T-helper 1 cell treated with Interleukin-12 subunit alpha and Interleukin-12 subunit beta and Interleukin-4 antibody, amounts not matched to agents 30 ng/mL and 1 ng/mL, for 36 hours (primary cell): ENCODE measurements around the gene NCK2. TPM values are rescaled to one million over a fixed set of nuclear protein-coding genes. Genes with fewer than 3 reads are reported as not detected.
"Not testable (repeated sequence)": the region's sequence is repeated elsewhere in the genome, so short reads cannot be mapped to it uniquely, and the experiment has no call there.

Source experiments
- intact Hi-C: fragments of 100-400 bp; cut with micrococcal nuclease; formaldehyde crosslinking; loops from one replicate; pipeline ENCODE4 v1.15.1; 2024
- total RNA-seq: library from RNA; stranded (reverse); gene quantifications from 2 replicates; pipeline ENCODE4 v1.2.3, GENCODE V29; 2022

Gene NCK2
- total RNA-seq, 1 donor from 2014 or later: 74.3 TPM

DNA sequence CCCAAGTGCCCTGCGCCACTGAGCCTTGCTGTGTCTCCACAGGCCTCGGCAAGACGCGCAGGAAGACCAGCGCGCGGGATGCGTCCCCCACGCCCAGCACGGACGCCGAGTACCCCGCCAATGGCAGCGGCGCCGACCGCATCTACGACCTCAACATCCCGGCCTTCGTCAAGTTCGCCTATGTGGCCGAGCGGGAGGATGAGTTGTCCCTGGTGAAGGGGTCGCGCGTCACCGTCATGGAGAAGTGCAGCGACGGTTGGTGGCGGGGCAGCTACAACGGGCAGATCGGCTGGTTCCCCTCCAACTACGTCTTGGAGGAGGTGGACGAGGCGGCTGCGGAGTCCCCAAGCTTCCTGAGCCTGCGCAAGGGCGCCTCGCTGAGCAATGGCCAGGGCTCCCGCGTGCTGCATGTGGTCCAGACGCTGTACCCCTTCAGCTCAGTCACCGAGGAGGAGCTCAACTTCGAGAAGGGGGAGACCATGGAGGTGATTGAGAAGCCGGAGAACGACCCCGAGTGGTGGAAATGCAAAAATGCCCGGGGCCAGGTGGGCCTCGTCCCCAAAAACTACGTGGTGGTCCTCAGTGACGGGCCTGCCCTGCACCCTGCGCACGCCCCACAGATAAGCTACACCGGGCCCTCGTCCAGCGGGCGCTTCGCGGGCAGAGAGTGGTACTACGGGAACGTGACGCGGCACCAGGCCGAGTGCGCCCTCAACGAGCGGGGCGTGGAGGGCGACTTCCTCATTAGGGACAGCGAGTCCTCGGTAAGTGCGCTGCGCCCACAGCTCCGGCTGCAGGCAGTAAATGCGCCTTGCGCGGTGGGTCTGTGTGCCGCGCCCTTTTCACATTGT is 136.8 kb downstream of the NCK2 start:
- intact Hi-C loops: no loop called here

GRCh38 chr2:105882341-105882740 is 137.6 kb downstream of the NCK2 start:
- intact Hi-C loops: no loop called here

GRCh38 chr2:105882920-105883435 is 138.3 kb downstream of the NCK2 start:
- intact Hi-C loops: no loop called here

- intact Hi-C loops: no loop called here
Observed at GRCh38 chr2:105883911-105884694, 139.4 kb downstream of the NCK2 start.

- intact Hi-C loops: no loop called here
Observed at GRCh38 chr2:105885456-105885855, 140.7 kb downstream of the NCK2 start.

DNA sequence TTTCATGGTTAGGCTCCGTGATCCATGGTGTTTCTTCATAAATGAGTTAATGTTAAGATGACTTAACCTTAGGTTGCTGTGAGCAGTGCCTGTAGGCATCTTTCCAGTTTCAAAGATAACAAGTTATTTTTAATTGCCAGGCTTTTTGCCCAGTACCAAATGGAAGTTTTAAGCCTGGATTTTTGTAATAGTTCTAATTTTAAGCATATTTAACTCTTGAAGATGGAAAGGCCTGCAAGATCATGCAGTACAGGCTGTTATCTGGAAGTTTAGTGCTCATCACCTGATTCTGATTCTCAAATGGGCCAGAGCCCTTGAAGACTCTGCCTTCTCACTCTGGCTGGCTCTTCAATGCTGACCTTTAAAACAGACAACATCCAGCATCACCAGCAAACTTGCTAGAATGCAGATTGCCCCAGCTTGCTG is 141.3 kb downstream of the NCK2 start:
- intact Hi-C loops: no loop called here

DNA sequence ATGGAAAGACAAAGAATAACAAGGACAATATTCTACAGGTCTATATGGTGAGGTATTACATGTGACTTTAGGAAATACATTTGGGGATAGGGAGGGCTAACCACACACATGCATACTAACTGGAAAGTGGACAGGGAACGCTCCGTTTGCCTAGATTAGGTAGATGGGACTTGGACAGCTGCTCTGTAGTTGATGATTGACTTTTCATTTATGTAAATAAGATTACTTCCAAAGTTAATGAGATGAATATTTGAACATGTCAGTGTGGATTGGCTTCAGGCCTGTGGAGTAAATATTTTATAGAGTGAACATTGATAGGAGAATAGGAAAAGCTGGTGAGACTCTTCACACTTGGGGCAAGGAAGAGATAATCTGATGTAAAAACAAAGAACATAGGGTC is 142.0 kb downstream of the NCK2 start:
- intact Hi-C loops: no loop called here

DNA sequence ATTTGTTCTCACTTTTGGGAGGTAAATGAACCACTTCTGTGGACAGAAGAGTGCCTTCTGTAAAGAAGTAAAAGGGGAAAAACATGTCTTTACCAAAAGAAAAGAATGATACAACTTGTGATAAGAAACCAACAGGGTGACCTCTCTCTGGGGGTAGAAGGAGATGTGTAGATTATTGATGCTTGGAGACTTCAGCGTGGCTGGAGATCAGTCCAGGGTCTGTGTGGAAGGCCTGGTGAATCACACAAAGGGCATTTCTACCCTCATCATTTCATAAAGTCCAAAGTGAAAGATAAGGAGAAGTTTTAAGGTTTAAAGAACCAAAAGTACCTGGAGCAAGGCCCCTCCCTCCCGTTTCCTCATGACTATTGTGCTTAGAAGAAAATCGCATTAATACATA is 142.5 kb downstream of the NCK2 start:
- intact Hi-C loops: no loop called here

DNA sequence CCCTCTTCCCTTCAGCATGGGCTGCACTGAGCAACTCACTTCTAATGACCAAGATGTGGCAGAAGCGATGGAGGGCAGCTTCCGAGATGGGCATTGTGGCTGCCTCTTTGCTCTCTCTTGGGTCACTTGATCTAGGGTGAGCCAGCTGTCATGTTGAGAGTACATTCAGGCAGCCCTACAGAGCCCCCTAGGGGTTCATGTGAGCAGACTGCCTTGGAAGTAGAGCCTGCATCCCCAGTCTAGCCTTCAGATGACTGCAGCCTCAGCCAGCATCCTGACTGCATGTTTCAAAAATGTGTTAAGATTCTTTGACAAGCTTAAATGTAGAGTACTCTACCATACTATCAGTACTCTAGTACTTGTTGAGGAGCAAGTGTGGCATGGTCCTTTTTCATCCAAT is 143.9 kb downstream of the NCK2 start:
- intact Hi-C loops: loop anchor here (1.0 kb wide), 1 partner anchor 312 kb away; no protein-coding TSS in a partner anchor

GRCh38 chr2:105889046-105889445 is 144.3 kb downstream of the NCK2 start:
- intact Hi-C loops: no loop called here

DNA sequence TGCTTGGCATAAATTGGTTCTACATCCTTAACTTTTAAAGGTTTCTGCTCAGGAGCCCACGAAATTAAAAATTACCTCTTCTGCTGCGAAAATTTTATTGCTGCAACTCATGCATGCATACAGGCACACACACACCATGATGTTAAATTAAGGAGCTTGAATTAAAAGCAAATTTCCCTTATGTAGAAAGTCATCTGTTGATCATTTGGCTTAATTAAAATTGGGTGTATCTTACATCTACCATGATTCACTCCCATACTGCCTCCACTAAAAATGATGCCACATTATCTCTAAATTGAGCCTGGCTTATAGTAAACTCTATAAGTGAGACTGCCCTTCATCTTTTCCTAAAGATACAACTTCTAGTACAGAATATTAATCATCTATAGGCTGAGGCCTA is 145.4 kb downstream of the NCK2 start:
- intact Hi-C loops: no loop called here

- intact Hi-C loops: no loop called here
Observed at GRCh38 chr2:105890856-105891255, 146.1 kb downstream of the NCK2 start.

- intact Hi-C loops: no loop called here
Observed at GRCh38 chr2:105893011-105893995, 148.6 kb downstream of the NCK2 start.

DNA sequence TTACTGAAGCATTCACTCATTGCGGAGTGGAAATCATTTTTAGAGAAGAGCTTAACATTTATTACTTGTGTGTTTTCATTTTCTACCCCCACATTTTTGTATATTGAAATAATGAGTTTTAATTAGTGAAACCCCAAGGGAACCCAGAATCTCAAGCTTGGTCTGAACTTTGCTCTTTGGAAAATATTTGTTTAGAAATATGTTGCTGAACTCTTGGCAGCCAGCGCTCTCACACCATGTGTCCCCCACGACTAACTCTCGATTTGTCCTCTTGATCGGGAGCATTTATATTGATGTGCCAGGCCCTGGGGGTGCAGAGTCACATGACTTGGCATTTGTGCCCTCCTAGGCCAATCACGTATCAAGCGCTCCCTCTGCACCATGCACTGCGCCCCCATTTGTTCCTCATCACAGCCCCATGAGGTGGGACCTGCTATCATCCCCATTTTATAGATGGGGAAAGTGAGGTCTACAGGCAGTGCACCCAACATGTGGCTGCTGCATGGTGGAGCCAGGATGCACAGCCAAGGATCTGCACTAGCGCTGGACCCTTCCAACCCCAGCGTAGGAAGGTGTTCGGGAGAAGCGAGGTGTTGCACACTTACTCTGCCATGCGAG is 149.7 kb downstream of the NCK2 start:
- intact Hi-C loops: no loop called here

GRCh38 chr2:105895990-105896764 is 151.5 kb downstream of the NCK2 start:
- intact Hi-C loops: no loop called here

DNA sequence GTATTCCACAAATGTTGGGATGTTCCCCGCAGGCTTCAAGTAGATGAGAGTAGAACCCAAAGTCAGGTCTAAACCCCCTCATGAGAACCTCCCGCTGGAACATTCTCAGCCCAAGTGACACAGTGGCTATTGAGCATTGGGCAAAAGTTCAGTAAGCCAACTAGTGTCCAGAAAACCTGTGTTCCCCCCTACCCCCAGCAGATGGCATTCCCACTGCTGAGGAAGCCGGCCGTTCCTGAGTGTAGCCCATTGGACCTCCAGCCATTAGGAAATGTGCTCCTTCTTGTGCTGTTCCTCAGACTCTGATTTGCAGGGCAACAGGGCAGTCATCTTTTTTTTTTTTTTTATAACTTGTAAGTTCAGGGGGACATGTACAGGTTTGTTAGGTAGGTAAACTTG is 152.1 kb downstream of the NCK2 start:
- intact Hi-C loops: no loop called here

GRCh38 chr2:105897694-105898093 is 153.0 kb downstream of the NCK2 start:
- intact Hi-C loops: not testable (repeated sequence)

- intact Hi-C loops: no loop called here
Observed at GRCh38 chr2:105903051-105903674, 158.5 kb downstream of the NCK2 start.

GRCh38 chr2:105904938-105905337 is 160.2 kb downstream of the NCK2 start:
- intact Hi-C loops: no loop called here
